ENCODE results near the gene PPP2R5C.

Gene PPP2R5C

GRCh38 chr14:101959277-101959676, 197.8 kb downstream of the PPP2R5C start:
- Histone ChIP-seq H3K36me3 (ENCODE audit: control insufficient read depth, insufficient read depth, low read length, severe bottlenecking) (no peaks in the 10 kb centered on the region), H3K9ac (ENCODE audit: low read length) (no peak overlapping the region), H3K9me3 (ENCODE audit: control insufficient read depth, low read length) (no peaks in the 10 kb centered on the region), H3K27me3 (replicated peaks; ENCODE audit: control insufficient read depth, insufficient read depth, low read length) (no peaks in the 10 kb centered on the region), H3K4me1 (ENCODE audit: control insufficient read depth, insufficient read depth, low read length) (peaks cover 17% of the 10 kb centered on the region), H3K4me3 (ENCODE audit: low read length) (no peak overlapping the region)
- DNase-seq (ENCODE audit: low read depth): no peak

DNA sequence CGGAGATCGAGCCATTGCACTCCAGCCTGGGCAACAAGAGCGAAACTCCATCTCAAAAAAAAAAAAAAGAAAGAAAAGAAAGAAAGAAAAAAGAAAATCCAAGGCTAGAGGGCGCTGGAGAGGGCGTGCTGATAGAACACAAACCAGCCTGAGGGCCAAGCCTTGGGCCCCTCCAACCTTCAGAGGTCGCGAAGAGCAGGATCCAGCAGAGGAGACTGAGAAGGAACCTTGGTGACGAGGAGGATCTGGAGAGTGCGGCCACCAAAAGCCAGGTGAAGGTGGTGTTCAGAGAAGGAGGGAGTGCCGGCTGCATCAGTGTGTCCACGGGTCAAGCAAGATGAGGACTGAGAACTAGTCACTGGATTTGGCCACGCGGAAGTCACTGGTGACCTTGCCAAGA, 198.7 kb downstream of the PPP2R5C start:
- peak; percentile 52 for DNase-seq (ENCODE audit: low read depth)

GRCh38 chr14:101961011-101961721, 199.7 kb downstream of the PPP2R5C start:
- Histone ChIP-seq H3K27me3 (replicated peaks; ENCODE audit: control insufficient read depth, insufficient read depth, low read length) (no peaks in the 10 kb centered on the region), H3K4me1 (ENCODE audit: control insufficient read depth, insufficient read depth, low read length) (peaks cover 17% of the 10 kb centered on the region), H3K9me3 (ENCODE audit: control insufficient read depth, low read length) (no peaks in the 10 kb centered on the region), H3K4me3 (ENCODE audit: low read length) (no peak overlapping the region), H3K36me3 (ENCODE audit: control insufficient read depth, insufficient read depth, low read length, severe bottlenecking) (no peaks in the 10 kb centered on the region), H3K9ac (ENCODE audit: low read length) (no peak overlapping the region)
- peak; percentile 88 for DNase-seq (ENCODE audit: low read depth)

More for the DNA sequence above, 198.7 kb downstream of the PPP2R5C start:
- Histone ChIP-seq H3K4me3 (ENCODE audit: low read length) (no peak overlapping the region), H3K36me3 (ENCODE audit: control insufficient read depth, insufficient read depth, low read length, severe bottlenecking) (no peaks in the 10 kb centered on the region), H3K4me1 (ENCODE audit: control insufficient read depth, insufficient read depth, low read length) (peaks cover 17% of the 10 kb centered on the region), H3K9ac (ENCODE audit: low read length) (no peak overlapping the region), H3K27me3 (replicated peaks; ENCODE audit: control insufficient read depth, insufficient read depth, low read length) (no peaks in the 10 kb centered on the region), H3K9me3 (ENCODE audit: control insufficient read depth, low read length) (no peaks in the 10 kb centered on the region)

DNA sequence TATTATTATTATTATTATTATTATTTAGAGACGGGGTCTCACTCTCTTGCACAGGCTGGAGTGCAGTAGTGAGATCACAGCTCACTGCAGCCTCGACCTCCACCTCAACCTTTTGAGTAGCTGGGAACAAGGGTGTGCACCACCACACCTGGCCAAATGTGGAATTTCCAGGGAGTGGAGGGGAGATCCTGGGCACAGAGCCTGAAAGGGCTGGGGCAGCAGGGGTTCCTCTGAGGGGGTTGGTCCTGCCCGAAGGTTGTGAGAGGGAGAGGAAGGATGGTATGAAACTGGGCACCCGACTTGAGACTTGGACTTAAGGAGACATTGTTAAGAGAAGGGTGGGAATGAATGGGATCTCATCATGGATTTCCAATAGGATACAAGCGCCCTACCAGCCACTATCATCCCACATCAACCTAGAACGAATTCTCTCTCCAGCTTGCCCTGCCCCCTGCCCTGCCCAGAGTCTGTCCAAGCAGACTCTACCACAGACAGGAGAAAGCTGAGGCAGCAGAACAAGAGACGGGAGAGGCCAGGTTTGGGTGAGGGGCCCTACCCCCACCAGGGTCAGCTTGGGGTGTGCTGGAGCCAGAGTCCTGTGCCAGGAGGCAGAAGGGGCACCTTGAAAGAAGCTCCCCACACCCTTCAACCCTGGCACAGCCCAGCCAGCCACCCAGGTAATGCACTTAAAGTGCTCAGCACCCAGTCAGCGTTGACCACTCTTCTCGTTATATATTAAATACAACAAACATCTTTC, 200.4 kb downstream of the PPP2R5C start:
- peaks cover 24% of the 10 kb centered on the region for H3K4me1 ChIP-seq (ENCODE audit: control insufficient read depth, insufficient read depth, low read length)

GRCh38 chr14:101962503-101962874, 201.0 kb downstream of the PPP2R5C start:
- Histone ChIP-seq H3K36me3 (ENCODE audit: control insufficient read depth, insufficient read depth, low read length, severe bottlenecking) (no peaks in the 10 kb centered on the region), H3K9ac (ENCODE audit: low read length) (peak overlapping the region; percentile 38), H3K27me3 (replicated peaks; ENCODE audit: control insufficient read depth, insufficient read depth, low read length) (no peaks in the 10 kb centered on the region), H3K4me1 (ENCODE audit: control insufficient read depth, insufficient read depth, low read length) (peaks cover 27% of the 10 kb centered on the region), H3K9me3 (ENCODE audit: control insufficient read depth, low read length) (no peaks in the 10 kb centered on the region), H3K4me3 (ENCODE audit: low read length) (no peak overlapping the region)
- peak; percentile 92 for DNase-seq (ENCODE audit: low read depth)

More for the DNA sequence above, 200.4 kb downstream of the PPP2R5C start:
- Histone ChIP-seq H3K36me3 (ENCODE audit: control insufficient read depth, insufficient read depth, low read length, severe bottlenecking) (no peaks in the 10 kb centered on the region), H3K4me3 (ENCODE audit: low read length) (no peak overlapping the region), H3K27me3 (replicated peaks; ENCODE audit: control insufficient read depth, insufficient read depth, low read length) (no peaks in the 10 kb centered on the region), H3K9ac (ENCODE audit: low read length) (peak overlapping the region; percentile 38), H3K9me3 (ENCODE audit: control insufficient read depth, low read length) (no peaks in the 10 kb centered on the region)
- DNase-seq (ENCODE audit: low read depth): no peak

DNA sequence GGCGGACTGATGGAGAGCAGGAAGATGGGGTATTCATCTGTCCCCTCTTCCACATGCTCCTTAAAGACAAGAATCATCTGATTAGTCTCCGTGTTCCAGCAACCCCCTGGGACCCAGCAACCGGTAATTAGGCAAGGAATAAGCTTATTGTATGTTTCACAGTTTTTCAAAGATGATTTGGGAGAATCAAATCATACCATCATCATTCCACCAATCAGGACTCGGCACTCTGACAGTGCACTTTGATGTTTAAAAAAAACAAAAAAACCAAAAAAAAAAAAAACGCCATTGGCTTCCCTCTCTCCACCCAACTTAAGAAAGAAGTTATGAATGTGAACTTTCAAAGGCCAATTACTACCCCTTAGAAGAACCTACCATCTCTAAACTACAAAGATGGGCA, 201.5 kb downstream of the PPP2R5C start:
- Histone ChIP-seq H3K27me3 (replicated peaks; ENCODE audit: control insufficient read depth, insufficient read depth, low read length) (no peaks in the 10 kb centered on the region), H3K9me3 (ENCODE audit: control insufficient read depth, low read length) (no peaks in the 10 kb centered on the region), H3K4me1 (ENCODE audit: control insufficient read depth, insufficient read depth, low read length) (peaks cover 27% of the 10 kb centered on the region), H3K36me3 (ENCODE audit: control insufficient read depth, insufficient read depth, low read length, severe bottlenecking) (no peaks in the 10 kb centered on the region), H3K9ac (ENCODE audit: low read length) (peak overlapping the region; percentile 38), H3K4me3 (ENCODE audit: low read length) (no peak overlapping the region)
- DNase-seq (ENCODE audit: low read depth): no peak

GRCh38 chr14:101963656-101964296, 202.3 kb downstream of the PPP2R5C start:
- peak overlapping the region; percentile 69 for H3K4me3 ChIP-seq (ENCODE audit: low read length)
- no peak for DNase-seq (ENCODE audit: low read depth)
- H3K9me3 ChIP-seq (ENCODE audit: control insufficient read depth, low read length): no peaks in the 10 kb centered on the region
- no peaks in the 10 kb centered on the region for H3K36me3 ChIP-seq (ENCODE audit: control insufficient read depth, insufficient read depth, low read length, severe bottlenecking)
- H3K27me3 ChIP-seq (replicated peaks; ENCODE audit: control insufficient read depth, insufficient read depth, low read length): no peaks in the 10 kb centered on the region
- H3K4me1 ChIP-seq (ENCODE audit: control insufficient read depth, insufficient read depth, low read length): peaks cover 27% of the 10 kb centered on the region
- H3K9ac ChIP-seq (ENCODE audit: low read length): peak overlapping the region; percentile 76

- H3K27me3 ChIP-seq (replicated peaks; ENCODE audit: control insufficient read depth, insufficient read depth, low read length): no peaks in the 10 kb centered on the region
- H3K4me1 ChIP-seq (ENCODE audit: control insufficient read depth, insufficient read depth, low read length): peaks cover 31% of the 10 kb centered on the region
- no peaks in the 10 kb centered on the region for H3K9me3 ChIP-seq (ENCODE audit: control insufficient read depth, low read length)
- H3K36me3 ChIP-seq (ENCODE audit: control insufficient read depth, insufficient read depth, low read length, severe bottlenecking): peaks cover 3% of the 10 kb centered on the region
- peak within 1 kb of the TSS; percentile 98 for H3K9ac ChIP-seq (ENCODE audit: low read length)
- peak within 1 kb of the TSS; percentile 96 for H3K4me3 ChIP-seq (ENCODE audit: low read length)
- peak; percentile 97 for DNase-seq (ENCODE audit: low read depth)
Measured at GRCh38 chr14:101964297-101965180, 203.0 kb downstream of the PPP2R5C start, which contains the start of gene DYNC1H1. DYNC1H1 (plus strand) TSS chr14:101964573; CDS start chr14:101964692, 119 bp downstream.

DNA sequence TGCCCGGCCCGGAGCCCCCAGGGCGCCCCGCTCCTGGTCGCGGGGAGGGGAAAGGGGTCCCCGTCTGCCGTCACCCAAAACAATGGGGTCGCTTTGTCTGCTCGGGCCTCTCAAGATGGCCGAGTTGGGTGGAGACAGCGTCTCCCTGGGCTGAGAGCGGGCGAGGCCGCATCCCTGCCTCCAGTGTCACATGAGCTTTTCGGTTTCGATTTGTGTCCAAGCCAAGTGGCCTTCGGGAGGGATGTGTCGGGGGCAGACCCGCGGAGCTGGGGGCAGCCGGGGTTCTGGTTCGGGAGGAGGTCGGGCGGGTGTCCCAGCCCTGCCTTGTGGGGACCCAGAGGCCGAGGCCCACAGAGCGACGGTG, 203.7 kb downstream of the PPP2R5C start:
- Histone ChIP-seq H3K27me3 (replicated peaks; ENCODE audit: control insufficient read depth, insufficient read depth, low read length) (no peaks in the 10 kb centered on the region), H3K4me3 (ENCODE audit: low read length) (peak overlapping the region; percentile 96), H3K9me3 (ENCODE audit: control insufficient read depth, low read length) (no peaks in the 10 kb centered on the region), H3K36me3 (ENCODE audit: control insufficient read depth, insufficient read depth, low read length, severe bottlenecking) (peaks cover 8% of the 10 kb centered on the region), H3K4me1 (ENCODE audit: control insufficient read depth, insufficient read depth, low read length) (peaks cover 37% of the 10 kb centered on the region), H3K9ac (ENCODE audit: low read length) (peak overlapping the region; percentile 98)
- DNase-seq (ENCODE audit: low read depth): peak; percentile 85

GRCh38 chr14:101965770-101966722, 204.5 kb downstream of the PPP2R5C start:
- H3K9me3 ChIP-seq (ENCODE audit: control insufficient read depth, low read length): no peaks in the 10 kb centered on the region
- H3K4me1 ChIP-seq (ENCODE audit: control insufficient read depth, insufficient read depth, low read length): peaks cover 42% of the 10 kb centered on the region

More at GRCh38 chr14:101965770-101966722, 204.5 kb downstream of the PPP2R5C start:
- DNase-seq (ENCODE audit: low read depth): peak; percentile 45
- Histone ChIP-seq H3K27me3 (replicated peaks; ENCODE audit: control insufficient read depth, insufficient read depth, low read length) (no peaks in the 10 kb centered on the region), H3K9ac (ENCODE audit: low read length) (peak overlapping the region; percentile 98), H3K4me3 (ENCODE audit: low read length) (peak overlapping the region; percentile 96), H3K36me3 (ENCODE audit: control insufficient read depth, insufficient read depth, low read length, severe bottlenecking) (peaks cover 8% of the 10 kb centered on the region)

All from adipocyte (in vitro differentiated cells).